Neural cell (in vitro differentiated cells): Measurements from ENCODE around the gene ANKS1B.

Experiments used
- CTCF ChIP-seq: fragments of 450-650 bp; IDR thresholded peaks from 2 replicates; pipeline ENCODE4 v1.5.1; 2014; ENCODE audit warnings: antibody characterized with exemption, mild to moderate bottlenecking, moderate library complexity; ENCODE audit not compliant: poor library complexity, severe bottlenecking
- EP300 ChIP-seq: fragments of 450-650 bp; conservative IDR thresholded peaks from 2 replicates; pipeline ENCODE4 v1.6.1; 2014; ENCODE audit warnings: antibody characterized with exemption, mild to moderate bottlenecking, moderate library complexity; ENCODE audit not compliant: poor library complexity, severe bottlenecking
- EZH2 ChIP-seq: fragments of 200-600, 300-800 bp; shearing (Covaris generic), sonication (generic); IDR thresholded peaks from 2 replicates; pipeline ENCODE4 v1.6.1; 2014; ENCODE audit warnings: antibody characterized with exemption, low read length, borderline replicate concordance, mild to moderate bottlenecking; ENCODE audit not compliant: insufficient read depth, poor library complexity, severe bottlenecking
- MXI1 ChIP-seq: fragments of 450-650 bp; conservative IDR thresholded peaks from 2 replicates; pipeline ENCODE4 v1.6.1; 2014; ENCODE audit warnings: antibody characterized with exemption, mild to moderate bottlenecking; ENCODE audit not compliant: poor library complexity, severe bottlenecking
- RAD21 ChIP-seq: fragments of 450-650 bp; conservative IDR thresholded peaks from 2 replicates; pipeline ENCODE4 v1.6.1; 2014; ENCODE audit warnings: antibody characterized with exemption, mild to moderate bottlenecking, moderate library complexity
- REST ChIP-seq: IDR thresholded peaks from 2 replicates; pipeline ENCODE4 v1.6.1; 2012; ENCODE audit warnings: borderline replicate concordance
- SMC3 ChIP-seq: fragments of 450-650 bp; conservative IDR thresholded peaks from 2 replicates; pipeline ENCODE4 v1.6.1; 2014; ENCODE audit warnings: antibody characterized with exemption, mild to moderate bottlenecking, moderate library complexity; ENCODE audit not compliant: poor library complexity

- TF ChIP-seq EZH2 (no peak), CTCF (no peak), EP300 (no peak), SMC3 (no peak), MXI1 (no peak), REST (no peak), RAD21 (no peak)
Measured at GRCh38 chr12:98808243-98808875, 1176.4 kb downstream of the ANKS1B start.
